GM21526 (cell line): ENCODE data around the gene MAP3K14.

Source experiments
- ATAC-seq: cut with Tn5 transposase; IDR thresholded peaks from one replicate; pipeline ENCODE4 v1.9.1; 2021; ENCODE audit warnings: moderate library complexity; ENCODE audit not compliant: unreplicated experiment, low FRiP score

Gene MAP3K14

GRCh38 chr17:45287526-45288500, 29.0 kb downstream of the MAP3K14 start:
- ATAC-seq, result no peak

DNA sequence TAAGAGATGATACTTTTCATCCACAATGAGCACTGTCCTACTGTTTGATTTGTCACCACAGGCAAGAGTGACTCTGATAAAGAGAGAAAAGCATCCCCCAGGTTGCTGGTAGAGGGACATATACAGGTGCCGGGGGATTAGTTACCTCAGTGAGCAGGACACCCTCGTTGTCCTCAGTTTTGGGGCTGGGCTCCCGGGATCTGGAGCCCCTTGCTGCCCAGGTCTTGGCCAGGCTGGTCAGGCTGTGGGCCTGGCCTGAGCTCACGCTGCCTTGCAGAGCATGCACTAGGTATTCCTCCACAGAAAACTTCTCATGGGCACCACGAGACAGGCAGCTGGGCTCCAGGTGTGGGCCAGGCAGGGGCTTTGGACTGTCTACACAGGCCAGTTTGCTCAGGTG, 30.5 kb downstream of the MAP3K14 start:
- no peak for ATAC-seq

- ATAC-seq, result no peak
Observed at GRCh38 chr17:45284176-45285140, 32.4 kb downstream of the MAP3K14 start.

GRCh38 chr17:45283711-45284110, 33.1 kb downstream of the MAP3K14 start:
- no peak for ATAC-seq

GRCh38 chr17:45282683-45283644, 33.9 kb downstream of the MAP3K14 start:
- no peak for ATAC-seq

DNA sequence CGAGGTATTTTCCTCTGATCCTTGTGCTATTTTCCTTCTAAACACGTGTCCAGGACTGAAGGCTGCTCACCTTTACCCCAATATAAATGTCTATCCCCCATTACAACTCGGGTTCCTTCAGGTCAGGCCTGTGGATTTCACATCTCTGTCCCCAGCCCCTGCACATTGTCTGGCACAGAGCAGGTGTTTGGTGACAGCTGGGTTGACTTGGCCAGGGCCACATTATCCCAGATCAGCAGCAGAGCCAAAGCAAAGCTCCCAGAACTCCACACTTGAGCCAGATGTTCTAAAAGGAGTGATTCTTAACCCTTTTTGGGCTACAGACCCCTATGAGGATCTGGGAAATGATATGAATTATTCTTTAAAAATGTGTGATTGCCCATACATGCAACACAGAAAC, 36.9 kb downstream of the MAP3K14 start:
- ATAC-seq, result no peak

DNA sequence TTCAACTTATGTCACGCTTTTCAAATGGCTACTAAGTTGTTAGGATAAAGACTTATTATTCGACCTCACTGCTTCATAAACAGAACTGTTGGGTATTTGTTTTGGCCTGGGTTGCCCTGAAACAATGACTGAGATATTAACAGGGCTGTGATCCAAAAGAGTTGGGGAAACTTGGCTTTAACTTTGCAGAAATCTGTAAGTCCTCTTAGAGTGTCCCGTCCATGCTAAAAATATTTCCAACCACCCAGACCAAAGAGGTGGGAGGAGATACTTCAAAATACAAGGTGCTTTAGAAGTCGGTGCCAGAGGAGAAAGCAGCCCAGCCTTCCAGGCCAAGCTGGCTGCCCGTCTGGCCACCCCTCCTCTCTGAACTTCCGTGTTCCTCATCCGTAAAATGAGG, 38.8 kb downstream of the MAP3K14 start:
- ATAC-seq, result no peak

DNA sequence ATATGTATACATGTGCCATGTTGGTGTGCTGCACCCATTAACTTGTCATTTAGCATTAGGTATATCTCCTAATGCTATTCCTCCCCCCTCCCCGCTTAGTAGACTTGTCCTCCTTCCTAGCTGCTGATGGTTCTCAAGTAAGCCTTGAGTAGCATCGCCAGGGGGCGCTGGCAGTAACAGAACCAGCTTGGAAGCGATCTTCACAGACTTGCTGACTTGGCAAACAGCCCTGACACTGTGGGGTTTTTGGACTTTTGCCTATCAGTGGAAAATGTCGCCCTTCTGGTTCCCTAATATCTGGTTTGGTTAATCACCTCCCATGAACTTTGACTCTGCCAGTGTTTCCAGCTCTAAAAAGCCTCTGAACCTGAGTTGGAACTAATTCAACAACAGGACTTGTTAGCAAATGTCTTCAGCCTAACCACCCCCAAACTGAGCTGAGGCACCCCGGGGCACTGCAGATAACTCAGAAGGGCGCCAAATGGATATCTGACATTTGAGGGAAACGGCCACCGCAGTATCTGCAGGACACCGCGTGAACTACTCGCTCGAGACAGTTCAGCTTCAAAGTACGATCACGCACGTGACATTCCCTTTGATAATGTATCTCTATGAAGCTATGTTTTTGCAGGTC, 39.5 kb downstream of the MAP3K14 start:
- ATAC-seq, result no peak

DNA sequence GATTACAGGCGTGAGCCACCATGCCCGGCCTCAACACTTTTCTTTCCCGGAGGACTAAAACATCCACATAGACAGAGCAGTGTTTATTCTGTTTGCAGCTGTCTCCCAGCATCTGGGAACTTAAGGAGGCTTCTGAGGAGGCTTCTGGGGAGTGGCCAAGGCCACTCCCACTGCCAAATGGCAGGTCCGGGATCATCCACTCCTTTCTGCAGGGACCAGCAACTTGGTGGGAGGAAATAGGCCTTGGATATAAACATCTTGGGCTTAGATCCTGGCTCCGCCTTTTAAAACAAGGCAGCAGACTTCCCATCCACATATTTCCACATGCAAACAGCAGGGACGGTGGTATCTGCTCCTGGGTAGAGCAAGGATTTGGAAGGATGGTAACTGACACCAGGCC, 40.8 kb downstream of the MAP3K14 start:
- ATAC-seq, result no peak

GRCh38 chr17:45274033-45274432, 42.8 kb downstream of the MAP3K14 start:
- ATAC-seq, result no peak

DNA sequence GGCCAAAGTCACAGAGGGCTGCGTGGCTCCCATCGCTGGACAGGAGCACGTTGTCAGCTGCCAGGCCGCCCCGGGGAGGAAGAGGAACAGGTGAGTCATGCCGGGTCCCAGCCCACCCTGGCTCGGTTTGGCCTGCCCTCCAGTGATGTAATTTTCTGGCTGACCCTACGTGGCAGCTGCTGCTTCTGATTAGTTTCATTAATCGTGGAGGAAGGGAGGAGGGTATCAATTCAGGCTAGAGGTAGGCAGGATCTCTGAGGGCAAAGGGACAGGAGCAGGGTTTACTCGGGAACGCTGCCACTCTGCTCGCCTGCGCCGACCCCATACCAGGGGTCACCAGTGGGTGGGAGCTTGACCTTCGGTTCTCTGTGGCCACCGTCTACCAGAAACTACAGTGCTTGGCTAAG, 43.3 kb downstream of the MAP3K14 start:
- ATAC-seq, result no peak

DNA sequence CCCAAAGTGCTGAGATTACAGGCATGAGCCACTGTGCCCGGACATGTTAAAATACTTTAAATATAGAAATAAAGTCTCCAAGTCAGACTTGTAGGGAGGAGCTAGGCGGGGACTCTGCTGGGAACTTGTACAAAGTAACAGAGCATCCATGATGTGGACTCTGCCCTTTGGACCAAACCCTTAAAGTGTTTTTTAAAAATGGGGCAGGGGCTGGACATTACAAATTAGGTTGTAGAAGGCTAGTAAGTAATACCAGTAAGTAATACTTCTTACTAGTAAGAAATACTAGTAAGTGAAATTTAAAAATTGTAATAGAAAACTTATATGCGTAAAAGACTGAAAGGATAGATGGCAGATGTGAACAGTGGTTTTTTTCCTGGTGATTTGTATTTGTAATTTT, 45.2 kb downstream of the MAP3K14 start:
- no peak for ATAC-seq

DNA sequence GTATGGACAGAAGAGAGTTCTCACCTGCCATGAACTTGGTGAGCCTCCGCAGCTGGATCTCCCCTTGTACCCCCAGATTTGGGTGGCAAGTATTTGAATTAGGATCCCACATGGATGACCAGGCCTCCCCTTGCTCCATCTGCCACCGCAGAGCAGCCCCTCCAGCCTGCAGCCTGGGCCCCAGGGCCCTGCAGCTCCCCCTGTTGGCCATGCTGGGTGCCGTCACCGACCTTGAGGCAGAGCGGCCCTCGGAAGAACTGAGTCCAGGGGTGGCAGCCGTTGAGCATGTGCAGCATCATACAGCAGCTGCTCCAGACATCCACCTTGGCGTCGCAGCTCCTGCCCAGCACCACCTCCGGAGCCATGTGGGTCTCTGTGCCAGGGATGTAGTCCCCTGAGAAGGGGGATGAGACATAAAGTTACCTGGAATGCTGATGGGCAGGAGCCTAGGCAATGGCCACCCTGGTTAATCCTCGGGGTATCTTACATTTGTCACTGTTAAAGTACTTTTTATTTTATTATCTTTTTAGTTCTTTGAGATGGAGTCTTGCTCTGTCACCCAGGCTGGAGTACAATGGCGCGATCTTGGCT, 45.9 kb downstream of the MAP3K14 start:
- no peak for ATAC-seq

DNA sequence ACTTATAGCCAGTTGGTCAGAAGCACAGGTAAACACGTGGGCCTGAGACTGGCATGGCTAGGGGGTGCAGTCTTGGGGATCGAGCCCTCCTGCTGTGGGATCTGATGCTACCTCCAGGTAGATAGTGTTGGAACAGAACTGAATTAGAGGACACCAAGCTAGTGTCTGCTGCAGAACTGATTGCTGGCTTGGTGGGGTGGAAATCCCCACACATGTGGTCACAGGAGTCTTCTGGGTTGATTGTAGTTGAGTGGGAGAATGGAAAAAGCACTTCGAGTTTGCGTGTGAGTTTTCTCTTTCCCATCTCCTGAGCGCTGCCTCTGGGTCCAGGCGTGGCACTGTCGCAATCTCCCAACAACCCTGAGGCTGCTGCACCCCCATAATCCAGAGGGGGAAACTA, 46.9 kb downstream of the MAP3K14 start:
- no peak for ATAC-seq

GRCh38 chr17:45267436-45268055, 49.3 kb downstream of the MAP3K14 start:
- ATAC-seq, result no peak

GRCh38 chr17:45266372-45266926, 50.4 kb downstream of the MAP3K14 start:
- ATAC-seq, result no peak

DNA sequence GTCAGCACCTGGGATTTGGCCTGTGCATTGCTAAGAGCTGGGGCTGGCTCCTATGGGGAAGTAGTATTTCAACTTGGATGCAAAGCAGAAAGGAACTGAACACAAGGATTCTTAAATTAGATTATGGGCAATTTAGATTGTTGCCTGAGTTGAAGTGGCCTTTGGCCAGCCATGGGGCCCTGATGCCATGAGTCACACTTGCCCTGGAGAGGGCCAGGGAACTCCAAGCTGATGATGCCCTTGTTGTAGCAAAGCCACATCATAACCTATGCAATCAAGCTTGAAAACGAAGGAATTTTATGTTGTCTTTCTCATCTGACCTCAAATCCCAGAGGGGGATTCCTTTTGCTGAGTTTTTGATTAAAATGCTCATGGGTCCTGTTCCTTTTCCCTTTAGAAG, 51.0 kb downstream of the MAP3K14 start:
- no peak for ATAC-seq

DNA sequence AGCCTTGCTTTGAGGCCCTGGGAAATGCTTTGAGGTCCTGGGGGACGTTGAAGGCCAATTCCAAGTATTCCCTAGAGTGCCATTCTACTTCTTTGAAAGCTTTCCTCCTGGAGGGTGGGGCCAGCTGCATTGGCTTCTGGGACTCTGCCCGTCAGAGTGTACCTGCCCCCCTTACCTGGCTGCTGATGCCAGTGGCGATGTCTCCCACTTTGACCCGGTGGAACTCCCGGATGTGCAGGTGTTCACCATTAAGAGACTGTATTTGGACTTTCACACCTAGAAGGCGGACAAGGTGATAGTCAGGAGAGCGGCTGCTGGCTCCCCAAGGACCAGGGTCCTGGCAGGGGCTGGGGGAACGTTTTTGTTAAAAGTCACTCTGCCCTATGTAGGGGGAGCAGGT, 51.8 kb downstream of the MAP3K14 start:
- ATAC-seq, result no peak

GRCh38 chr17:45264430-45264829, 52.4 kb downstream of the MAP3K14 start:
- no peak for ATAC-seq
